ENCODE measurements around the gene BPIFA1.

Gene BPIFA1

DNA sequence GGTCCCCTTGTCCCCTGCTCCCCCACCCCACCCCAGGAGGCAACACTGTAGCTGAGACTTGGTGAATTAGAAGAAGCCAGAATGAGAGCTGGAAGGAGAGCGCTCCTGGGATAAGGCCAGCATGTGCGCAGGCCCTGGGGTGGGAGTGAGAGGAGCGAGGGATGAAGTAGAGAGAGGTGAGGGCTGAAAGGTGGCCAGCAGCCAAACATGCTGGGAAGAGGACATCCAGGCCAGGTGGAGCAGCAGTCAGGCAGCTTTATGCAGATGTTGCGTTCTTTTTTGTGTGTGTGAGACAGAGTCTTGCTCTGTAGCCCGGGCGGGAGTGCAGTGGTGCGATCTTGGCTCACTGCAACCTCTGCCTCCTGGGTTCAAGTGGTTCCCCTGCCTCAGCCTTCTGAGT, 45.0 kb downstream of the BPIFA1 start:
- TF ChIP-seq CTCF (IDR thresholded peaks at IDR 0.05; ENCODE audit: low read depth, low read length), result no peak
- no peak overlapping the region for H3K4me3 ChIP-seq (replicated peaks in 1 of 2; ENCODE audit: low read depth in 2 of 2, low read length in 2 of 2)
- DNase-seq (ENCODE audit: low read depth in 2 of 2), result no peak

DNA sequence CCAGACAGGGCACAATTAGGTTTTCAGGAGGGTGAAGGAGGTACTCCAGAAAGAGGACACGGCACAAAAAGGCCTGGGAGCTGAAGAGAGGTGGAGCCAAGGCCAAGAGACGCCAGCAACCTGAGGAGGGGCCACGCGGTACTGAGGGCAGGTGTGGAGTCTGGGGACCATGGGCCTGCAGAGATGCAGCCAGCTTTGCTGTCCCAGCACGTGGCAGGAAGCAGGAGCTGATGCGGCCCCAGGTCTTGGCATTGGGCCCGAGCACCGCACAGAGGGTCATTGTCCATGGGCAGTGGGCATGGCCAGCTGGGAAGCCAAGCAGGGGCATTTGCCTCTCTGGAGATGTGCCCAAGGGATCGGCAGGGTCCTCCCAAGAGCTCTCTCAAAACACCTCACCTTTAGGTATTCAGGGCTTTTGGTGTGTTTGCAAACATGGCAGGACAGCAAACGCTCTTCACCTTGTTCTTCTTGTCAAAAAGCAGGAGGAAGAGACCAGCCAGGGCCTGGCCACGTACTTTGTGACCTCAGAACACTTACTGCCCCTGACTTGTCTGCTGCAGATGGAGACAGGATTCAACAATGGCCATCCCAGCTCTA, 45.9 kb downstream of the BPIFA1 start:
- no peak for DNase-seq (ENCODE audit: low read depth in 2 of 2)
- no peak overlapping the region for H3K4me3 ChIP-seq (replicated peaks in 1 of 2; ENCODE audit: low read depth in 2 of 2, low read length in 2 of 2)
- no peak for TF ChIP-seq CTCF (IDR thresholded peaks at IDR 0.05; ENCODE audit: low read depth, low read length)

DNA sequence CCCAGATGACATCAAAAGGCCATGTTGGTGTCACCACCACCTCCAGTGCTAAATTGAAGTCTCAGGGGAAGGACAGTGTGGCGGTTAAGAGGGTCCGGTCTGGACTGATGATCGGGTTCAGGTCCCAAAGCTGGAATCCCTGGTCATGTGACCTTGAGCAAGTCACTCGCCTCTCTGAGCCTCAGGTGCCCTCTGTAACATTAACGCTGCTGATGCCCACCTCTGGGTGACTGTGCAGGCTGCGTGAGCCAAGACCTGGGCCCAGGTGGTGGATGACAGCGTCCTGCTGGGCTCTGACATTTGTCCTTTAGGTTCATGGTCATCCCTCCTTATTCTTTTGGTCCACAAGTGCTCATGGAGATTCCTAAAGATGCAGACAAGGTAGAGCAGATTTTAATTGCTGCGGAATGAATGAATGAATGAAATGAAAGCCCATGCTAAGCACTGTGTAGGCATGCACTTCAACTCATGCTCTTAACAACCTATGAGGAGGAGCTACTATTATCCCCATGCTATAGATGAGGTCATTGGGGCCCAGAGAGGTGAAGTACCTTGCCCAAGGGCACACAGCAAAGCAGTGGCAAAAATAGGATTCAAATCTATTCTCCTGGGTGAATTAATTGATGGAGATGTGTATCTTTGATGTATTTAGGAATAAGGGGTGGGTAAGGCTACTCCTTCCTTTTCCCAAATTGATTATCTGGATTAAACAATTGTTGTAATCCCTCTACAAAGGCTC, 46.6 kb downstream of the BPIFA1 start:
- no peak for DNase-seq (ENCODE audit: low read depth in 2 of 2)
- no peak overlapping the region for H3K4me3 ChIP-seq (replicated peaks in 1 of 2; ENCODE audit: low read depth in 2 of 2, low read length in 2 of 2)
- TF ChIP-seq CTCF (IDR thresholded peaks at IDR 0.05; ENCODE audit: low read depth, low read length), result no peak

DNA sequence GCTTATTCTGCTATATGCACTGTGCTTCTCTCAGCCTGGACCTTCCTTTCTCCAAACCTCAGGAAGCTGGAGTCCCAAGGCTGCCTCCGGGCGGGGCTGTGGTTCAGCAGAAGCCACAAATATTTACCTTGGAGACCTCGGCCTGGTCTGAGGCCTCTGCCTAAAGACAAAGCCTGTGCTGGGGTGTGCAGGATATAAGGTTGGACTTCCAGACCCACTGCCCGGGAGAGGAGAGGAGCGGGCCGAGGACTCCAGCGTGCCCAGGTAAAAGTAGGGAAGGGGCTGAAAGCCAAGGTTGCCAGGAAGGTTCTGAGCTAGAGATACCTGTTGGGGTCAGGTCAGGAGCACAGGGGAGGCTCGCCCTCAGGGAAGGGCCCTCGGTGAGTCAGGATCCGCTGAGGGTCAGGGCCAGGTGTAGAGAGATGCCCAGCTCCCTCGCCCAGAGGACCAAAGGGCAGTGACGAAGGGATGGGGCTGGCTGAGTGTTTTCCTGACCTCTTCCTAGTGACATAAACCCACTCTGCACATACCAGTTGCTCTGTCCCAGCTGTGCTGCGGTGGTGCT, 47.3 kb downstream of the BPIFA1 start, which contains the start of gene BPIFB1:
Gene BPIFB1 (plus strand): TSS at position 224 of the 565 bp plus-strand sequence. CDS start 2,860 bp downstream, outside the sequence.
- H3K4me3 ChIP-seq (replicated peaks in 1 of 2; ENCODE audit: low read depth in 2 of 2, low read length in 2 of 2), result no peak within 1 kb of the TSS
- DNase-seq (ENCODE audit: low read depth in 2 of 2), result no peak
- TF ChIP-seq CTCF (IDR thresholded peaks at IDR 0.05; ENCODE audit: low read depth, low read length), result no peak

GRCh38 chr20:33284284-33284683, 48.5 kb downstream of the BPIFA1 start:
- no peak for DNase-seq (ENCODE audit: low read depth in 2 of 2)
- no peak for TF ChIP-seq CTCF (IDR thresholded peaks at IDR 0.05; ENCODE audit: low read depth, low read length)
- H3K4me3 ChIP-seq (replicated peaks in 1 of 2; ENCODE audit: low read depth in 2 of 2, low read length in 2 of 2), result no peak overlapping the region

- no peak for DNase-seq (ENCODE audit: low read depth in 2 of 2)
- H3K4me3 ChIP-seq (replicated peaks in 1 of 2; ENCODE audit: low read depth in 2 of 2, low read length in 2 of 2), result no peak overlapping the region
- TF ChIP-seq CTCF (IDR thresholded peaks at IDR 0.05; ENCODE audit: low read depth, low read length), result no peak
Measured at GRCh38 chr20:33284937-33285336, 49.1 kb downstream of the BPIFA1 start.

All from cardiac fibroblast (primary cell).